Measurements from ENCODE around the gene MAPK14. TPM values are rescaled to one million over a fixed set of nuclear protein-coding genes. Genes with fewer than 3 reads are reported as not detected.

MAPK14 gene
- total and polyA plus RNA-seq, 7 donors = 30.8 to 91.1 (median 61.9) TPM

DNA sequence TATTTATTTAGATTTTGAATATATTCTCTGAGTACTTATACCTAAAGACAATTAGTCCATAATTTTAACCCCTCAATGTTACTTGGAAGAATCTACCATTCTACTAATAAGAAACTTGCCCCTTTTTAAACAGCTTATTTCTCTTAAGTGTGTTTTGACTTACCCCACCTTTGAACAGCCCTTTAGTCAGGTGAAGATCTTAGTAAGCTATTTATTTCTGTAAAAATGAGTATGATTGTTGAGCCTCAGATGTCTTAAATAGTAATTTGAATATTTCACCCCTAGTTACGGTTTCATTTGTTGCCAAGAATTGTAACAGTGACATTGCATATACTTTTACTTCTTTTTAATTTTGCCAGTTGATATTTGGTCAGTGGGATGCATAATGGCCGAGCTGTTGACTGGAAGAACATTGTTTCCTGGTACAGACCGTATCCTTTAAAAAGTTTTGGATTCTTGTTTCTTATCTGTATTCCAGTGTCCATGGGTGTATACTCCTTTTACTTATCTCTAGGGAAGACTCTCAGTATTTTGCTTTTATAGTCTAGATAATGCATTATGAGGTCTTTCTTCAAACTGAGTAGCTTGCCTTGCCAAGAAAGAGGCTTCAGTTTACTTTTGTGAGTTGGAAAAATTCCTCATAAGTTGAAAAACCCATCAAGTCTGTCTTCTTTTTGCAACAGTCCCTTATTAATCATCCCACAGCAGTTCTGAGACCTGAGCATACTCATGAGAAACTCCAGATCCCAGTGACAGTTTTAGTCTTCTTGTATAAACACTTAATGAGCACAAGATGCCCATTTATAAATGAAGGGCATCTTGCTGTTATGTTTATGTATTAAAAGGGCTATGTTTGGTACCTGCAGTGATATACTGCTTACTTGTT, 48.8 kb downstream of the MAPK14 start:
- intact Hi-C loops (cut with DNase I) = no loop called here
- Histone ChIP-seq H3K4me1 (peaks cover 0 to 37% (median 30%) of the 10 kb centered on the region in 4 donors), H3K27me3 (no peaks in the 10 kb centered on the region), H3K9me3 (no peaks in the 10 kb centered on the region), H3K27ac (peak overlapping the region; percentile 3 to 39 (median 19)), H3K4me3 (no peak overlapping the region), H3K36me3 (peaks cover 8 to 25% (median 13%) of the 10 kb centered on the region in 4 donors)
- 85 to 89% methylated on average over 3 of the region's 3 CpGs for WGBS, 2 donors
- DNase-seq = no peak
- TF ChIP-seq POLR2A (IDR thresholded peaks at IDR 0.05) (no peak), POLR2AphosphoS5 (IDR thresholded peaks at IDR 0.05) (peak in 3 of 4 donors; percentile 23 to 64 (median 59))
- TF ChIP-seq, protein P1, sequence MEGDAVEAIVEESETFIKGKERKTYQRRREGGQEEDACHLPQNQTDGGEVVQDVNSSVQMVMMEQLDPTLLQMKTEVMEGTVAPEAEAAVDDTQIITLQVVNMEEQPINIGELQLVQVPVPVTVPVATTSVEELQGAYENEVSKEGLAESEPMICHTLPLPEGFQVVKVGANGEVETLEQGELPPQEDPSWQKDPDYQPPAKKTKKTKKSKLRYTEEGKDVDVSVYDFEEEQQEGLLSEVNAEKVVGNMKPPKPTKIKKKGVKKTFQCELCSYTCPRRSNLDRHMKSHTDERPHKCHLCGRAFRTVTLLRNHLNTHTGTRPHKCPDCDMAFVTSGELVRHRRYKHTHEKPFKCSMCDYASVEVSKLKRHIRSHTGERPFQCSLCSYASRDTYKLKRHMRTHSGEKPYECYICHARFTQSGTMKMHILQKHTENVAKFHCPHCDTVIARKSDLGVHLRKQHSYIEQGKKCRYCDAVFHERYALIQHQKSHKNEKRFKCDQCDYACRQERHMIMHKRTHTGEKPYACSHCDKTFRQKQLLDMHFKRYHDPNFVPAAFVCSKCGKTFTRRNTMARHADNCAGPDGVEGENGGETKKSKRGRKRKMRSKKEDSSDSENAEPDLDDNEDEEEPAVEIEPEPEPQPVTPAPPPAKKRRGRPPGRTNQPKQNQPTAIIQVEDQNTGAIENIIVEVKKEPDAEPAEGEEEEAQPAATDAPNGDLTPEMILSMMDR (IDR thresholded peaks at IDR 0.05) = no peak

DNA sequence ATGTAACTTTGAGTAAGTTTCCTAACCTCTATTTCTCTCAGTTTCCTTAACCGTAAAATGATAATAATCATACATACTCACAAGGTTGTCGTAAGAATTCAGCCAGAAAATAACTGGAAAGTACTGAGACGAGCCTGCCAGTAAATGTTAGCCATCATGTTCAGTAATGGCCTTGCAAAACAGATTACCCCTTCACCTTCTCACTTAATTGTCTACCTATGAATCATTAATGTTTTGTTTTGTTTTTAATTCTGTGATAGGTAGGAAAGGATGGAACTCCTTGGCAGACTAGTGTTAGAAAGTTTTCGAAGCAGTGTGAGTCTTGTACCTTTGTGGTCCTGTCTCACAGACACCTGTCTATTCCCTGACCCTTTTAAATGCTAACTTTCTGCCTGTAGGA, 50.6 kb downstream of the MAPK14 start:
- WGBS, 2 donors = 93 to 94% methylated on average over 4 of the region's 4 CpGs
- peaks cover 12 to 41% (median 19%) of the 10 kb centered on the region in 4 donors for H3K36me3 ChIP-seq
- H3K4me1 ChIP-seq = peaks cover 0 to 37% (median 30%) of the 10 kb centered on the region in 4 donors
- intact Hi-C loops (cut with DNase I) = no loop called here
- no peak for DNase-seq
- H3K27me3 ChIP-seq = no peaks in the 10 kb centered on the region
- H3K4me3 ChIP-seq = no peak overlapping the region
- no peaks in the 10 kb centered on the region for H3K9me3 ChIP-seq
- TF ChIP-seq POLR2A (IDR thresholded peaks at IDR 0.05) = no peak
- TF ChIP-seq EP300 (IDR thresholded peaks at IDR 0.05) = no peak
- TF ChIP-seq, protein P1 (IDR thresholded peaks at IDR 0.05) = no peak
- TF ChIP-seq POLR2AphosphoS5 (IDR thresholded peaks at IDR 0.05) = no peak
- peak overlapping the region in 1 of 4 donors; percentile 16 for H3K27ac ChIP-seq

DNA sequence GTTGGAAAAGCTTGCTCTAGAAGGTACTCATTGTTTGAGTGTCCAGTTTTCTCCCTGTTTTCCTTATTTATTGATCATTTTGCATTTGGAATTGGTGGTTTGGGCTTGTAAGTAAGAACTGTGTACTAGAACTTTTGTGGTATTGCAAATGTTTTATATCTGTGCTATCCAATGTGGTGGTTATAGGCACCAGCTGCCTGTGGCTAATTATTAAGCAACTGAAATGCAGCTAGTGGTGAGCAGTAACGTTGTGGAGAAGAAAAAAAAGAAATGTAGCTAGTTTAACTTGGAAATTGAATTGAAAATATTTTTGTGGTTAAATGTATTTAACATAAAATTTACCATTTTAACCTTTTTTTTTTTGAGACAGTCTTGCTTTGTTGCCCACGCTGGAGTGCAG, 52.0 kb downstream of the MAPK14 start:
- H3K4me1 ChIP-seq = peaks cover 0 to 37% (median 30%) of the 10 kb centered on the region in 4 donors
- no peak overlapping the region for H3K27ac ChIP-seq
- intact Hi-C loops (cut with DNase I) = no loop called here
- no peak for DNase-seq
- no peak overlapping the region for H3K4me3 ChIP-seq
- H3K9me3 ChIP-seq = no peaks in the 10 kb centered on the region
- no peaks in the 10 kb centered on the region for H3K27me3 ChIP-seq
- 56 to 77% methylated on average over 2 of the region's 2 CpGs for WGBS, 2 donors
- H3K36me3 ChIP-seq = peaks cover 20 to 55% (median 31%) of the 10 kb centered on the region in 4 donors
- TF ChIP-seq POLR2AphosphoS5 (IDR thresholded peaks at IDR 0.05) = no peak
- TF ChIP-seq, protein P1 (IDR thresholded peaks at IDR 0.05) = no peak
- no peak for TF ChIP-seq POLR2A (IDR thresholded peaks at IDR 0.05)
- no peak for TF ChIP-seq EP300 (IDR thresholded peaks at IDR 0.05)

DNA sequence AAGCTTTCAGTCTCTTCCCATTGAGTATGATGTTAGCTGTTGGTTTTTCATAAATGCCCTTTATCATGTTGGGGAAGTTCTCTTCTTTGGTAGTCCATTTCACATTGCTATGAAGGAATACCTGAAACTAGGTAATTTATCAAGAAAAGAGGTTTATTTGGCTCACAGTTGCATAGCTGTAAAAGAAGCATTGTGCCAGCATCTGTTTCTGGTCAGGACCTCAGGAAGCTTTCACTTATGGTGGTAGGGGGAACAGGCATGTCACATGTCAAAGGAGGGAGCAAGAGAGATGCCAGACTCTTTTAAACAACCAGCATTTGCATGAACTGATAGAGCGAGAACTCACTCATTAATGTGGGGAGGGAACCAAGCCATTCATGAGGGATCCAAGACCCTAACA, 54.7 kb downstream of the MAPK14 start:
- TF ChIP-seq POLR2AphosphoS5 (IDR thresholded peaks at IDR 0.05) (no peak), EP300 (IDR thresholded peaks at IDR 0.05) (no peak), POLR2A (IDR thresholded peaks at IDR 0.05) (no peak)
- TF ChIP-seq, protein P1 (IDR thresholded peaks at IDR 0.05) = no peak
- Histone ChIP-seq H3K27ac (no peak overlapping the region), H3K9me3 (no peaks in the 10 kb centered on the region), H3K27me3 (no peaks in the 10 kb centered on the region), H3K36me3 (peaks cover 20 to 58% (median 31%) of the 10 kb centered on the region in 4 donors), H3K4me3 (no peak overlapping the region), H3K4me1 (peaks cover 0 to 18% (median 10%) of the 10 kb centered on the region in 4 donors)
- DNase-seq = no peak
- 98 to 100% methylated on average over 1 of the region's 1 CpG for WGBS, 2 donors
- intact Hi-C loops (cut with DNase I) = no loop called here
